Sigmoid colon (tissue), 3 donors: Measurements from ENCODE around the gene FCAMR.

Experiments
- CTCF ChIP-seq, 4 experiments: fragments of 450-650 bp in 3 of 4; fragments of 200-600 bp in 1 of 4; IDR thresholded peaks; one replicate each; pipeline ENCODE4 v1.5.1; 2016 to 2019; ENCODE audit warnings: antibody characterized with exemption in 4 of 4, mild to moderate bottlenecking in 3 of 4, moderate library complexity in 2 of 4
- POLR2A ChIP-seq, 2 donors: fragments of 450-650 bp; IDR thresholded peaks; one replicate each; pipeline ENCODE4 v1.6.1; 2016; ENCODE audit warnings: antibody characterized with exemption in 2 of 2, mild to moderate bottlenecking in 2 of 2, moderate library complexity in 2 of 2

DNA sequence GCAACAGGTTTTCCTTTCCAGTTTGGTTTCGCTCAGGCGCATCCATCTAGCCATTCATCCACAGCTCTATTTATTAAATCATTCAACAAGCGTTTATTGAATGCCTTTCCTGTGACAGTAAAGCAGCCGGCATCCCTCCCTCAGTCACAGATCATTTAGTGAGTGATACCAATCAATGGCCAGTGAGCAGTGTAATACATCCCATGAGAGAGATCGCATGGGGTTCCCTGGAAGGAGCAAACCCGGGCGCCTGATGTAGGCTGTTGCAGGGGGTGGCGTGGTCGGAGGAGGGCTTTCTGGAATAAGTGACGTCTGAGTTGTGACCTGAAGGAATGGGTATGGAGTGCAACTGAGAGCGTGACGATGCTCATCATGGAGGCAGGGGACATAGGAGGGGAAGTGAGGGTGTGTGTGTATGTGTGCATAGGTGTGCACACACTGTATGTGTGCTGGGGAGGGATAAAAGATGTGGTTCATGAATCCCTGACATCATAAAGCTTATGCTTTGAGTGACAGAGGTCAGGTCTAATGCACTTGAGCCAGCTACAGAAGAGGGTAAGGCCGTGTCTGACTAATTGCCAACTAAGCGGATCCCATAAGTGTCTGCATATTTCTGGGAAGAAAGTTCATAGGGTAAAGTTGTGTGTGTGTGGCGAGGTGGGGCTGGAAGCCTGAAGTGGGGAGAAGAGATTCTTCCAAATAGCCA, 55.1 kb downstream of the FCAMR start:
- TF ChIP-seq POLR2A (IDR thresholded peaks at IDR 0.05) = no peak
- no peak for TF ChIP-seq CTCF (IDR thresholded peaks at IDR 0.05)
